Breast epithelium (tissue), 4 donors: ENCODE results near the gene TBC1D9B. TPM values are rescaled to one million over a fixed set of nuclear protein-coding genes. Genes with fewer than 3 reads are reported as not detected.

Experiments used
- DNase-seq, 2 donors: peaks; one replicate each; pipeline ENCODE4 v3.0.0-alpha.2; 2019; ENCODE audit warnings: low spot score in 2 of 2
- H3K27ac ChIP-seq, 2 donors: fragments of 200-600 bp; sonication (generic) in 1 of 2; one replicate each; pipeline ENCODE4 v1.5.1; 2016 to 2019; ENCODE audit warnings: mild to moderate bottlenecking in 1 of 2
- H3K27me3 ChIP-seq, 2 donors: fragments of 200-600 bp; sonication (generic) in 1 of 2; one replicate each; pipeline versions ENCODE4 v1.5.1 to v1.6.0; 2017 to 2019; ENCODE audit warnings: control low read depth in 1 of 2, mild to moderate bottlenecking in 1 of 2
- H3K36me3 ChIP-seq: fragments of 200-600 bp; one replicate; pipeline ENCODE4 v1.5.1; 2019
- H3K4me1 ChIP-seq, 2 donors: fragments of 200-600 bp; sonication (generic); one replicate each; pipeline ENCODE4 v1.5.1; 2016 to 2019; ENCODE audit warnings: control low read depth in 1 of 2
- H3K4me3 ChIP-seq, 3 donors: fragments of 200-600 bp; sonication (generic); 1 replicate in 2 of 3; 2 replicates in 1 of 3; pipeline ENCODE4 v1.5.1; 2016 to 2019; ENCODE audit warnings: mild to moderate bottlenecking in 3 of 3, moderate library complexity in 2 of 3
- H3K9me3 ChIP-seq, 2 donors: fragments of 200-600 bp; sonication (generic) in 1 of 2; one replicate each; pipeline ENCODE4 v1.5.1; 2016 to 2019; ENCODE audit warnings: control low read depth in 1 of 2
- POLR2A ChIP-seq: fragments of 450-650 bp; IDR thresholded peaks from one replicate; pipeline ENCODE4 v1.6.1; 2016; ENCODE audit warnings: antibody characterized with exemption, mild to moderate bottlenecking, moderate library complexity
- POLR2AphosphoS5 ChIP-seq, 3 donors: sonication (generic); formaldehyde crosslinking; IDR thresholded peaks; one replicate each; pipeline ENCODE4 v1.6.1; 2017; ENCODE audit warnings: antibody characterized with exemption in 3 of 3
- intact Hi-C: fragments of 100-400 bp; cut with DNase I; formaldehyde crosslinking; loops from one replicate; pipeline ENCODE4 v1.15.1; 2023; ENCODE audit warnings: low total_unique reads
- total RNA-seq, 3 donors: library from RNA; depleted of rRNA; stranded (reverse); fragments of >200 nt; gene quantifications; one replicate each; pipeline ENCODE4 v1.1.0, GENCODE V29; 2016
- TF ChIP-seq, protein P1 (sequence below), 3 donors: fragments of 450-650 bp; IDR thresholded peaks; one replicate each; pipeline ENCODE4 v1.5.1; 2016 to 2017; ENCODE audit warnings: antibody characterized with exemption in 3 of 3, mild to moderate bottlenecking in 3 of 3, moderate library complexity in 3 of 3

TBC1D9B gene
- total RNA-seq, 3 donors from 2014 or later = 73.5 to 143 (median 105) TPM

- DNase-seq = no peak
- Histone ChIP-seq H3K27me3 (no peaks in the 10 kb centered on the region), H3K36me3 (no peaks in the 10 kb centered on the region), H3K27ac (no peak overlapping the region), H3K9me3 (no peaks in the 10 kb centered on the region), H3K4me1 (no peaks in the 10 kb centered on the region), H3K4me3 (no peak overlapping the region)
- intact Hi-C loops = no loop called here
- TF ChIP-seq POLR2AphosphoS5 (IDR thresholded peaks at IDR 0.05) (no peak), POLR2A (no peak)
- TF ChIP-seq, protein P1, sequence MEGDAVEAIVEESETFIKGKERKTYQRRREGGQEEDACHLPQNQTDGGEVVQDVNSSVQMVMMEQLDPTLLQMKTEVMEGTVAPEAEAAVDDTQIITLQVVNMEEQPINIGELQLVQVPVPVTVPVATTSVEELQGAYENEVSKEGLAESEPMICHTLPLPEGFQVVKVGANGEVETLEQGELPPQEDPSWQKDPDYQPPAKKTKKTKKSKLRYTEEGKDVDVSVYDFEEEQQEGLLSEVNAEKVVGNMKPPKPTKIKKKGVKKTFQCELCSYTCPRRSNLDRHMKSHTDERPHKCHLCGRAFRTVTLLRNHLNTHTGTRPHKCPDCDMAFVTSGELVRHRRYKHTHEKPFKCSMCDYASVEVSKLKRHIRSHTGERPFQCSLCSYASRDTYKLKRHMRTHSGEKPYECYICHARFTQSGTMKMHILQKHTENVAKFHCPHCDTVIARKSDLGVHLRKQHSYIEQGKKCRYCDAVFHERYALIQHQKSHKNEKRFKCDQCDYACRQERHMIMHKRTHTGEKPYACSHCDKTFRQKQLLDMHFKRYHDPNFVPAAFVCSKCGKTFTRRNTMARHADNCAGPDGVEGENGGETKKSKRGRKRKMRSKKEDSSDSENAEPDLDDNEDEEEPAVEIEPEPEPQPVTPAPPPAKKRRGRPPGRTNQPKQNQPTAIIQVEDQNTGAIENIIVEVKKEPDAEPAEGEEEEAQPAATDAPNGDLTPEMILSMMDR (IDR thresholded peaks at IDR 0.05) = no peak
These were observed 29.4 kb upstream of the TBC1D9B start for GRCh38 chr5:179936976-179937681.

DNA sequence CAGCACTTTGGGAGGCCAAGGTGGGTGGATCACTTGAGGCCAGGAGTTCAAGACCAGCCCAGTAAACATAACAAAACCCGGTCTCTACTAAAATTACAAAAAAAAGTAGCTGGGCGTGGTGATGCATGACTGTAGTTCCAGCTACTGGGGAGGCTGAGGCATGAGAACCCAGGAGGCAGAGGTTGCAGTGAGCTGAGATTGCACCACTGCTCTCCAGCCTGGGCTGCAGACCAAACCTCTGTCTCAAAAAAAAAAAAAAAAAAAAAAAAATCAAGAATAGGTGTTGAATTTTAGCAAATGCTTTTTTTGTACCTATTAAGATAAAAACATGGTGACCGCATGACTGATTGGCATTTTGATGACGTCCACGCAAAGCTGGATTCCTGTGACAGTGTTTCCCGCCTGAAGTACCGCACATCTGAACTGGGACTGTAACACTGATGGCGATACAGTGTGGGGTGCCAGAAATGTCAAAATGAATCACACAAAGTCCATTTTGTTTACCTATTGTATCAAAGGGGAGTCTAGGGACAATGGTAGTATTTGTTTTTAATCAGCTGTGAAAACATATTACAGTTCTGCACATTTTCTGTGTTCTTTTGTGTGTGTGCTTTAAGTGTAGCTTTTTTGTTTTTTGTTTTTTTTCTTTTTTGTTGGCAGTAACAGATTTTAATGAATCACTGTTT lies 23.2 kb upstream of the TBC1D9B start:
- Histone ChIP-seq H3K4me3 (no peak overlapping the region), H3K4me1 (no peaks in the 10 kb centered on the region), H3K36me3 (no peaks in the 10 kb centered on the region), H3K9me3 (no peaks in the 10 kb centered on the region), H3K27me3 (no peaks in the 10 kb centered on the region), H3K27ac (no peak overlapping the region)
- no peak for DNase-seq
- TF ChIP-seq POLR2A (no peak), POLR2AphosphoS5 (IDR thresholded peaks at IDR 0.05) (no peak)
- TF ChIP-seq, protein P1 (IDR thresholded peaks at IDR 0.05) = no peak
- intact Hi-C loops = no loop called here

- Histone ChIP-seq H3K9me3 (no peaks in the 10 kb centered on the region), H3K27me3 (no peaks in the 10 kb centered on the region), H3K27ac (no peak overlapping the region), H3K36me3 (no peaks in the 10 kb centered on the region), H3K4me3 (no peak overlapping the region), H3K4me1 (no peaks in the 10 kb centered on the region)
- DNase-seq = no peak
- intact Hi-C loops = no loop called here
- TF ChIP-seq, protein P1 (IDR thresholded peaks at IDR 0.05) = no peak
- TF ChIP-seq POLR2AphosphoS5 (IDR thresholded peaks at IDR 0.05) (no peak), POLR2A (no peak)
These were observed 20.1 kb upstream of the TBC1D9B start for GRCh38 chr5:179927824-179928223.

DNA sequence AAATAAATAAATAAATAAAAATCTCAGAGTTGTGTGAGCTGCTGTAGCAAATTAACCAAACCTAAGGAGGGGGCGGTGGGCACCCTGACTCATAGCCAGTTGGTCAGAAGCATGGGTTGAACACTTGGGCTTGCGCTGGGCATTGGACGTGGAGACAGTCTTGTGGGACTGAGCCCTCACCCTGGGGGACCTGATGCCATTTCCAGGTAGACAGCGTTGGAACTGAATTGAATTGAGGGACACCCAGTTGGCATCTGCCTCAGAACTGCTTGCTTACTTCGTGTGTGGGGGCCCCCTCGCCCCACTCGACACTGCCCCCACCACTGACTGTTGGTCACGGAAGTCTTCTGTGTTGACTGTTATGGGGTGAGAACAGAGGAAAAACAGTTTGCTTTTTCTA lies 19.0 kb upstream of the TBC1D9B start:
- H3K36me3 ChIP-seq = no peaks in the 10 kb centered on the region
- intact Hi-C loops = no loop called here
- H3K4me3 ChIP-seq = no peak overlapping the region
- TF ChIP-seq, protein P1 (IDR thresholded peaks at IDR 0.05) = no peak
- TF ChIP-seq POLR2A (no peak), POLR2AphosphoS5 (IDR thresholded peaks at IDR 0.05) (no peak)
- H3K9me3 ChIP-seq = no peaks in the 10 kb centered on the region
- no peaks in the 10 kb centered on the region for H3K4me1 ChIP-seq
- no peak for DNase-seq
- no peak overlapping the region for H3K27ac ChIP-seq
- H3K27me3 ChIP-seq = no peaks in the 10 kb centered on the region

GRCh38 chr5:179923436-179923835 lies 15.7 kb upstream of the TBC1D9B start:
- Histone ChIP-seq H3K27me3 (no peaks in the 10 kb centered on the region), H3K27ac (no peak overlapping the region), H3K36me3 (no peaks in the 10 kb centered on the region), H3K9me3 (no peaks in the 10 kb centered on the region), H3K4me1 (no peaks in the 10 kb centered on the region), H3K4me3 (no peak overlapping the region)
- no peak for DNase-seq
- TF ChIP-seq, protein P1 (IDR thresholded peaks at IDR 0.05) = no peak
- TF ChIP-seq POLR2AphosphoS5 (IDR thresholded peaks at IDR 0.05) (no peak), POLR2A (no peak)
- intact Hi-C loops = no loop called here
